GM21360 (cell line): Measurements from ENCODE around the gene SH3TC2.

Experiments used
- ATAC-seq: cut with Tn5 transposase; IDR thresholded peaks from one replicate; pipeline ENCODE4 v1.9.1; 2021; ENCODE audit warnings: mild to moderate bottlenecking, moderate library complexity; ENCODE audit not compliant: unreplicated experiment

Gene SH3TC2

GRCh38 chr5:149002761-149003689 is 59.8 kb downstream of the SH3TC2 start:
- ATAC-seq = no peak

- ATAC-seq = no peak
These were observed 60.8 kb downstream of the SH3TC2 start for GRCh38 chr5:149002053-149002452.

- no peak for ATAC-seq
These were observed 61.7 kb downstream of the SH3TC2 start for GRCh38 chr5:149001162-149001561.

GRCh38 chr5:148999741-149000140 is 63.1 kb downstream of the SH3TC2 start:
- ATAC-seq = no peak

- ATAC-seq = peak; percentile 54
These were observed 64.6 kb downstream of the SH3TC2 start for GRCh38 chr5:148998174-148998797.

GRCh38 chr5:148996270-148996669 is 66.6 kb downstream of the SH3TC2 start:
- ATAC-seq = no peak

GRCh38 chr5:148995791-148996190 is 67.1 kb downstream of the SH3TC2 start:
- ATAC-seq = no peak

- no peak for ATAC-seq
These were observed 69.5 kb downstream of the SH3TC2 start for GRCh38 chr5:148993283-148993936.

- ATAC-seq = no peak
These were observed 70.6 kb downstream of the SH3TC2 start for GRCh38 chr5:148992265-148992664.

GRCh38 chr5:148991566-148991965 is 71.3 kb downstream of the SH3TC2 start:
- no peak for ATAC-seq

GRCh38 chr5:148990817-148991216 is 72.0 kb downstream of the SH3TC2 start:
- no peak for ATAC-seq

- no peak for ATAC-seq
These were observed 73.3 kb downstream of the SH3TC2 start for GRCh38 chr5:148989567-148989966.

- ATAC-seq = no peak
These were observed 74.5 kb downstream of the SH3TC2 start for GRCh38 chr5:148988328-148988727.

GRCh38 chr5:148986636-148987035 is 76.2 kb downstream of the SH3TC2 start:
- ATAC-seq = no peak

- no peak for ATAC-seq
These were observed 78.5 kb downstream of the SH3TC2 start for GRCh38 chr5:148984345-148984744.

- ATAC-seq = no peak
These were observed 81.5 kb downstream of the SH3TC2 start for GRCh38 chr5:148981353-148981752.

- no peak for ATAC-seq
These were observed 82.1 kb downstream of the SH3TC2 start for GRCh38 chr5:148980731-148981130.

- ATAC-seq = no peak
These were observed 83.7 kb downstream of the SH3TC2 start for GRCh38 chr5:148979083-148979723.

GRCh38 chr5:148978370-148979082 is 84.3 kb downstream of the SH3TC2 start:
- no peak for ATAC-seq

- no peak for ATAC-seq
These were observed 86.1 kb downstream of the SH3TC2 start for GRCh38 chr5:148976569-148977381.
